NT2/D1 (cell line): ENCODE results near the gene VWA3A.

Experiments
- SUZ12 ChIP-seq: IDR thresholded peaks from 2 replicates; pipeline ENCODE4 v1.6.1; 2011; ENCODE audit not compliant: insufficient read length, insufficient read depth; ENCODE audit errors: extremely low read depth
- YY1 ChIP-seq: IDR thresholded peaks from 2 replicates; pipeline ENCODE4 v1.6.1; 2011; ENCODE audit not compliant: insufficient read length, insufficient read depth
- ZNF274 ChIP-seq: IDR thresholded peaks from 2 replicates; pipeline ENCODE4 v1.6.1; 2011; ENCODE audit warnings: mild to moderate bottlenecking, low read depth, low read length

DNA sequence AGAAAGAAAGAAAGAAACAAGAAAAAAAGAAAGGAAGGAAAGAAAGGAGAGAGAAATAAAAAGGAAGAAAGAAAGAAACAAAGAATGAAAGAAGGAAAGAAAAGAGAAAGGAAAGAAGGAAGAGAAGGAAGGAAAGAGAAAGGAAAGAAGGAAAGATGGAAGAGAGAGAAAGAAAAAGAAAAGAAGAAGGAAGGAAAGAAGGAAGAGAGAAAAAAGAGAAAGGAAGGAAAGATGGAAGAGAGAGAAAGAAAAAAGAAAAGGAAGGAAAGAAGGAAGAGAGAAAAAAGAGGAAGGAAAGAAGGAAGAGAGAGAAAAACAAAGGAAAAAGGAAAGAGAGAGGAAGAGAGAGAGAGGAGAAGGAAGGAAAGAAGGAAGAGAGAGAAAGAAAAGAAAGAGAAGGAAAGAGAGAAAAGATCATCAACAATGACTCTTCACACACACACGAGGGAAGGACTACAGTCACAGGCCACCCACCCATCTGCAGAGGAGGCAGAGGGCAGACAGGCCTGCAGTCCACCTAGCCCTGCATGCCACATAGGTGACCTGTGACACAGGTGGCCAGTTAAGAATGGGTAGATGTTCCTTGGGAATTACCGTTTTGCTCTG is 23.9 kb downstream of the VWA3A start:
- TF ChIP-seq YY1 (no peak), ZNF274 (no peak), SUZ12 (no peak)
